Measurements from ENCODE around the gene FBLIM1.

Gene FBLIM1

GRCh38 chr1:15758343-15758931 is at the start of gene FBLIM1:
Gene FBLIM1 (plus strand): TSS chr1:15758795. CDS start chr1:15764984, 6,189 bp downstream.
- no peak for DNase-seq

GRCh38 chr1:15709226-15709625 is 49.4 kb upstream of the FBLIM1 start:
- DNase-seq = no peak

GRCh38 chr1:15712168-15712567 is 46.4 kb upstream of the FBLIM1 start:
- no peak for DNase-seq

- DNase-seq = no peak
Observed at GRCh38 chr1:15714406-15715136, 44.0 kb upstream of the FBLIM1 start.

- no peak for DNase-seq
Observed at GRCh38 chr1:15717418-15718125, 41.0 kb upstream of the FBLIM1 start.

- no peak for DNase-seq
Observed at GRCh38 chr1:15718199-15718601, 40.4 kb upstream of the FBLIM1 start.

- no peak for DNase-seq
Observed at GRCh38 chr1:15719381-15720120, 39.0 kb upstream of the FBLIM1 start.

GRCh38 chr1:15720861-15721260 is 37.7 kb upstream of the FBLIM1 start:
- no peak for DNase-seq

- no peak for DNase-seq
Observed at GRCh38 chr1:15722411-15722810, 36.2 kb upstream of the FBLIM1 start.

GRCh38 chr1:15722836-15723532 is 35.6 kb upstream of the FBLIM1 start:
- no peak for DNase-seq

- peak; percentile 51 for DNase-seq
Observed at GRCh38 chr1:15723631-15724246, 34.9 kb upstream of the FBLIM1 start.

GRCh38 chr1:15724949-15725880 is 33.4 kb upstream of the FBLIM1 start:
- DNase-seq = no peak

- no peak for DNase-seq
Observed at GRCh38 chr1:15726508-15726907, 32.1 kb upstream of the FBLIM1 start.

GRCh38 chr1:15727021-15727420 is 31.6 kb upstream of the FBLIM1 start:
- DNase-seq = no peak

GRCh38 chr1:15727424-15727823 is 31.2 kb upstream of the FBLIM1 start:
- DNase-seq = no peak

GRCh38 chr1:15727866-15728534 is 30.6 kb upstream of the FBLIM1 start:
- no peak for DNase-seq

- DNase-seq = no peak
Observed at GRCh38 chr1:15728937-15729657, 29.5 kb upstream of the FBLIM1 start.

- no peak for DNase-seq
Observed at GRCh38 chr1:15730423-15730822, 28.2 kb upstream of the FBLIM1 start.

- no peak for DNase-seq
Observed at GRCh38 chr1:15730936-15731335, 27.7 kb upstream of the FBLIM1 start.
